ENCODE measurements around the gene TICRR.
"Not testable (repeated sequence)": the region's sequence is repeated elsewhere in the genome, so short reads cannot be mapped to it uniquely, and the experiment has no call there.

Gene TICRR

GRCh38 chr15:89578146-89578545 lies 2.9 kb downstream of the TICRR start:
- TF ChIP-seq Cebpa-rat (IDR thresholded peaks at IDR 0.05), result no peak
- Histone ChIP-seq H3K4me2 (peak overlapping the region; percentile 47 to 96 (median 90); a peak in 21 of 22 replicates), H4K20me1 (peaks cover 0 to 63% (median 52%) of the 10 kb centered on the region in 11 experiments; a peak in 17 of 22 replicates), H3K27ac (0 out of 22 replicates have a peak overlapping the region, but pooled peaks of 1 of the 11 experiments have one; percentile 13), H3K9me3 (replicated peaks in 1 of 11) (no peaks in the 10 kb centered on the region), H3K9ac (peak overlapping the region in 10 of 11 experiments; percentile 7 to 97 (median 92); a peak in 16 of 22 replicates), H3K36me3 (peaks cover 0 to 58% (median 52%) of the 10 kb centered on the region in 11 experiments; a peak in 19 of 22 replicates), H3K4me1 (peaks cover 35 to 62% (median 42%) of the 10 kb centered on the region in 10 experiments), H3K27me3 (no peaks in the 10 kb centered on the region), H3K4me3 (peak overlapping the region in 8 of 10 experiments; percentile 86 to 99 (median 92); a peak in 15 of 20 replicates)

GRCh38 chr15:89580747-89581146 lies 5.5 kb downstream of the TICRR start:
- H3K4me3 ChIP-seq; H3K9ac ChIP-seq; H3K9me3 ChIP-seq (replicated peaks in 1 of 11); H3K27me3 ChIP-seq; H3K27ac ChIP-seq: not testable (repeated sequence)
- H3K4me1 ChIP-seq, result peaks cover 28 to 50% (median 39%) of the 10 kb centered on the region in 10 experiments
- peak overlapping the region in 6 of 11 experiments; percentile 8 to 96 (median 15); a peak in 9 of 22 replicates for H3K4me2 ChIP-seq
- peaks cover 0 to 84% (median 77%) of the 10 kb centered on the region in 11 experiments; a peak in 19 of 22 replicates for H3K36me3 ChIP-seq
- peaks cover 0 to 85% (median 55%) of the 10 kb centered on the region in 11 experiments; a peak in 17 of 22 replicates for H4K20me1 ChIP-seq

DNA sequence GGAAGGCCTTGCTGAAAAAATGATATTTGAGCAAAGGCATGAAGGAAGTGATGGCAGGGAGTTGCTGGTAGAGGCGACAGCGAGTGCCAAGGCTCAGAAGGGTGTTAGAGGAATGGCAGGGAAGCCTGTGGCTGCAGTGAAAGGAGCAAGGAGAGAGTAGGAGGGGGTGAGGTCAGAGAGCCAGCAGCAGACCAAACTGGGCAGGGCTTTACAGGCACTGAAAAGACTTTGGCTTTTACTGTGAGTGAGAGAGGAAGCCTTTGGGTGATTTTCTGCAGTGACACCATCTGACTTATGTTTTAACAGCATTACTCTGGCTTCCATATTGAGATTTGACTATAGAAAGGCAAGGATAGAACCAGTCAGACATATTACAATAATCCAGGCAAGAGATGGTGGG lies 11.4 kb downstream of the TICRR start:
- peaks cover 0 to 100% (median 98%) of the 10 kb centered on the region in 11 experiments; a peak in 20 of 22 replicates for H3K36me3 ChIP-seq
- H3K9me3 ChIP-seq (replicated peaks in 1 of 11), result no peaks in the 10 kb centered on the region
- H3K4me2 ChIP-seq, result no peak overlapping the region
- peaks cover 0 to 89% (median 49%) of the 10 kb centered on the region in 11 experiments; a peak in 13 of 22 replicates for H4K20me1 ChIP-seq
- no peak overlapping the region for H3K27ac ChIP-seq
- no peak overlapping the region for H3K4me3 ChIP-seq
- H3K27me3 ChIP-seq, result no peaks in the 10 kb centered on the region
- no peak for TF ChIP-seq Cebpa-rat (IDR thresholded peaks at IDR 0.05)
- peaks cover under 1 to 13% (median 5%) of the 10 kb centered on the region in 10 experiments; a peak in 12 of 20 replicates for H3K4me1 ChIP-seq
- H3K9ac ChIP-seq, result no peak overlapping the region

GRCh38 chr15:89587955-89588354 lies 12.7 kb downstream of the TICRR start:
- TF ChIP-seq Cebpa-rat (IDR thresholded peaks at IDR 0.05), result no peak
- Histone ChIP-seq H3K9ac (no peak overlapping the region), H4K20me1 (peaks cover 0 to 76% (median 39%) of the 10 kb centered on the region in 11 experiments; a peak in 12 of 22 replicates), H3K4me2 (0 out of 22 replicates have a peak overlapping the region, but pooled peaks of 1 of the 11 experiments have one; percentile 7), H3K27me3 (no peaks in the 10 kb centered on the region), H3K4me1 (peaks cover 4 to 11% (median 6%) of the 10 kb centered on the region in 10 experiments; a peak in 9 of 20 replicates), H3K4me3 (no peak overlapping the region), H3K36me3 (peaks cover 0 to 98% (median 93%) of the 10 kb centered on the region in 11 experiments; a peak in 20 of 22 replicates), H3K9me3 (replicated peaks in 1 of 11) (no peaks in the 10 kb centered on the region), H3K27ac (0 out of 22 replicates have a peak overlapping the region, but pooled peaks of 1 of the 11 experiments have one; percentile 15)

DNA sequence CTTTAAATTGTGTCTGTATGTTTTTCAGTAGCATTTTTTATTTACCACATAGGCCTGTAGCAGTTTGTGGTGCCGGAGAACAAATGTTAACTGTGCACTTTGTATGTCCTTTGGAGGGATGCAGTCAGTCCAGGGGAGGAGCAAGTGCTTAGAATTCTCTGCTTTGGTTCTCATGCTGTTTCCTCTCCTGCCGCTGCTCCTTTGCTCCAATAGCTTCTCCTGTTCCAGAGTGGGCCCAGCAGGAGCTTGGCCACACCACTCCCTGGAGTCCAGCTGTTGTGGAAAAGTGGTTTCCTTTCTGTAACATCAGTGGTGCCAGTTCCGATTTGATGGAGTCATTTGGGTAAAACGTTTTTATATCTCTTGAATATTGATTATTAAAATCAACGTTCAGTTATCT lies 16.6 kb downstream of the TICRR start:
- Histone ChIP-seq H3K4me1 (peaks cover 15 to 35% (median 26%) of the 10 kb centered on the region in 10 experiments; a peak in 19 of 20 replicates), H3K4me3 (no peak overlapping the region), H3K36me3 (peaks cover 0 to 98% (median 90%) of the 10 kb centered on the region in 11 experiments; a peak in 20 of 22 replicates), H4K20me1 (peaks cover 0 to 44% (median 25%) of the 10 kb centered on the region in 11 experiments; a peak in 12 of 22 replicates), H3K27ac (peak overlapping the region in 2 of 11 experiments; percentile 20 to 26; a peak in 2 of 22 replicates), H3K27me3 (no peaks in the 10 kb centered on the region), H3K9me3 (replicated peaks in 1 of 11) (no peaks in the 10 kb centered on the region), H3K9ac (0 out of 22 replicates have a peak overlapping the region, but pooled peaks of 2 of the 11 experiments have one; percentile 11 to 15), H3K4me2 (peak overlapping the region in 2 of 11 experiments; percentile 3 to 6; a peak in 2 of 22 replicates)
- no peak for TF ChIP-seq Cebpa-rat (IDR thresholded peaks at IDR 0.05)

DNA sequence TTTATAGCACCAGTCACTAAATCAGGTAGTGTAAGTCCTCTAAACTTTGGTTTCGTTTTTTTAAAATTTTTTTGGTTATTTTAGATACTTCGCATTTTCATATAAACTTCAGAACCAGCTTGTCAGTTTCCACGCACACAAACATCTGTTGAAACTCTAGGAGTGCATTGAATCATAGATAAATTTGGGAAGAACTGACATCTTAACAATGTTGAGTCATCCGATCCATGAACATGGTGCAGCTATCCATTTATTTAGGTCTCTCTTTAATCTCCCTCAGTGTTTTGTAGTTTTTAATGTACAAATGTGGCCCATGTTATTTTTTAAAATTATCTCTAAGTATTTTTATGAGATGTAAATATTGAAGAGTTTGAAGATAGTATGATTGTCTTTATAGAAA lies 17.7 kb downstream of the TICRR start:
- H3K36me3 ChIP-seq, result peaks cover 0 to 95% (median 81%) of the 10 kb centered on the region in 11 experiments; a peak in 20 of 22 replicates

DNA sequence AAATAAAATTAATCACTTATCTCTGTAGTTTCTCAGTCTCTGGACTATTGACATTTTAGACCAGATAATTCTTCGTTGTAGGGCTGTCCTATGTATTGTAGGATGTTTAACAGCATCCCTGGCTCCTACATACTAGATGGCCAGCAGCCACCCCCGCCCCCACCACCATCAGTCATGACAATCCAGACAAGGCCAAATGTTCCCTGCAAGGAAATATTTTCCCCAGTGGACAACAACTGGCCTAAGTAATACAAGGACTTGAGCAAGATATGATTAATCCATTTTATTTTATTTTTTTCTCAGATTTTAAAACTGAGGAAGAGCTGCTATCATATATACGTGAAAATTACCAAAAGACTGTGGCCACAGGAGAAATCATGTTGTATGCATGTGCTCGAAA lies 23.8 kb downstream of the TICRR start:
- H3K9me3 ChIP-seq (replicated peaks in 1 of 11), result no peaks in the 10 kb centered on the region
- H3K9ac ChIP-seq, result no peak overlapping the region
- H3K36me3 ChIP-seq, result peaks cover 11 to 98% (median 83%) of the 10 kb centered on the region in 11 experiments
- H3K4me2 ChIP-seq, result no peak overlapping the region
- H3K27ac ChIP-seq, result peak overlapping the region in 2 of 11 experiments; percentile 8 to 86; a peak in 2 of 22 replicates
- H4K20me1 ChIP-seq, result no peaks in the 10 kb centered on the region; a peak in 1 of 22 replicates
- H3K4me1 ChIP-seq, result peaks cover 7 to 34% (median 30%) of the 10 kb centered on the region in 10 experiments; a peak in 19 of 20 replicates
- H3K4me3 ChIP-seq, result no peak overlapping the region
- TF ChIP-seq Cebpa-rat (IDR thresholded peaks at IDR 0.05), result no peak
- H3K27me3 ChIP-seq, result no peaks in the 10 kb centered on the region

More for the DNA sequence above, 17.7 kb downstream of the TICRR start:
- no peak overlapping the region for H3K4me2 ChIP-seq
- H3K9ac ChIP-seq, result no peak overlapping the region
- H3K27me3 ChIP-seq, result no peaks in the 10 kb centered on the region
- H3K4me1 ChIP-seq, result peaks cover 12 to 40% (median 35%) of the 10 kb centered on the region in 10 experiments; a peak in 19 of 20 replicates
- peak overlapping the region in 1 of 11 experiments; percentile 38; a peak in 1 of 22 replicates for H3K27ac ChIP-seq
- peaks cover 0 to 32% (median 15%) of the 10 kb centered on the region in 11 experiments; a peak in 11 of 22 replicates for H4K20me1 ChIP-seq
- no peaks in the 10 kb centered on the region for H3K9me3 ChIP-seq (replicated peaks in 1 of 11)
- no peak overlapping the region for H3K4me3 ChIP-seq
- no peak for TF ChIP-seq Cebpa-rat (IDR thresholded peaks at IDR 0.05)

- H3K4me3 ChIP-seq, result no peak overlapping the region
- H4K20me1 ChIP-seq, result peaks cover 0 to 5% (median 0%) of the 10 kb centered on the region in 11 experiments; a peak in 3 of 22 replicates
- H3K9me3 ChIP-seq (replicated peaks in 1 of 11), result peaks cover 17 to 31% (median 27%) of the 10 kb centered on the region in 11 experiments
- H3K9ac ChIP-seq, result no peak overlapping the region
- H3K4me1 ChIP-seq, result peaks cover 0 to 5% (median 0%) of the 10 kb centered on the region in 10 experiments; a peak in 3 of 20 replicates
- H3K27ac ChIP-seq, result no peak overlapping the region
- H3K27me3 ChIP-seq, result no peaks in the 10 kb centered on the region
- peaks cover 24 to 100% (median 99%) of the 10 kb centered on the region in 11 experiments; a peak in 21 of 22 replicates for H3K36me3 ChIP-seq
- TF ChIP-seq Cebpa-rat (IDR thresholded peaks at IDR 0.05), result no peak
- H3K4me2 ChIP-seq, result no peak overlapping the region
These were observed 36.0 kb downstream of the TICRR start for GRCh38 chr15:89611317-89611716.

- Histone ChIP-seq H3K4me3 (no peak overlapping the region), H3K4me2 (no peak overlapping the region), H3K9me3 (replicated peaks in 1 of 11) (peaks cover 17 to 31% (median 27%) of the 10 kb centered on the region in 11 experiments), H4K20me1 (peaks cover 0 to 9% (median 0%) of the 10 kb centered on the region in 11 experiments; a peak in 2 of 22 replicates), H3K36me3 (peaks cover 24 to 100% (median 99%) of the 10 kb centered on the region in 11 experiments; a peak in 21 of 22 replicates), H3K9ac (no peak overlapping the region), H3K27me3 (no peaks in the 10 kb centered on the region), H3K4me1 (peaks cover 0 to 5% (median 0%) of the 10 kb centered on the region in 10 experiments; a peak in 3 of 20 replicates), H3K27ac (no peak overlapping the region)
- TF ChIP-seq Cebpa-rat (IDR thresholded peaks at IDR 0.05), result no peak
These were observed 37.8 kb downstream of the TICRR start for GRCh38 chr15:89613031-89613430.

Data from BLaER1 treated with 17β-estradiol and CSF1 and Interleukin-3, amounts not matched to agents 10 nM and 100 nM (cell line).